HG03442 (cell line): ENCODE data around the gene EVI2B.
"Not testable (repeated sequence)": the region's sequence is repeated elsewhere in the genome, so short reads cannot be mapped to it uniquely, and the experiment has no call there.

ENCODE experiments used
- ATAC-seq: cut with Tn5 transposase; IDR thresholded peaks from one replicate; pipeline ENCODE4 v1.9.1; 2021; ENCODE audit warnings: mild to moderate bottlenecking, moderate library complexity; ENCODE audit not compliant: unreplicated experiment

The EVI2B gene

DNA sequence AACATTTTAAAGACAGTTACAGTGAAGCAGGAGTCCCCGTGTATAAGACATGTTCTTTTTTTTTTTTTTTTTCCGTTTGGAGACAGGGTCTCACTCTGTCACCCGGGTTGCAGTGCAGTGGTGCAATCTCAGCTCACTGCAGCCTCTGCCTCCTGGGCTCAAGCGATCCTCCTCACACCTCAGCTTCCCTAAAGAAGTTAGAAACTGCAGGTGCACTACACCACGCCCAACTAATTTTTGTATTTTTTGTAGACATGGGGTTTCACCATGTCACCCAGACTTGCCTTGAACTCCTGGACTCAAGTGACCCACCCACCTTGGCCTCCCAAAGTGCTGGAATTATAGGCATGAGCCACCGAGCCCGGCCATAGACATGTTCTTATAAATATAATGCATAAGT lies 3.0 kb downstream of the EVI2B start:
- no peak for ATAC-seq

DNA sequence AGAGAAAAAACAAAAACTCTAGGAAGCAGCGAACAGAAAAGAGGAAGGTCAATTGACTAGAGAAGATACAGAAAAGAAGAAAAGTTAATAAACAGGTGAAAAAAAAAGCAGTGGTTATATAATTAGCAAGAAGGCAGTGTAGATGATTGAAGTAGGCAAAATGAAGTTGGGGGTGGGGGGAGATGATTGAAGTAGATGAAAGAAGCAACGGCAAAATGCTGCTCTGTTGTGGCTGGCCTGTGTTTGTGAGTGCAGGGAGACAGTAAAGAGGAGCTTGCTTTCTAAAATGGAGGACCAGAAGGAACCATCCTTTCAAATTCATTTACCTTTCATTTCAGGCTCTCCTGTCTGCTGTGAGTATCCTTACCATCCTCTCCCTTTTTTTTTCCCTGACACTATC lies 3.6 kb downstream of the EVI2B start:
- ATAC-seq, result no peak

DNA sequence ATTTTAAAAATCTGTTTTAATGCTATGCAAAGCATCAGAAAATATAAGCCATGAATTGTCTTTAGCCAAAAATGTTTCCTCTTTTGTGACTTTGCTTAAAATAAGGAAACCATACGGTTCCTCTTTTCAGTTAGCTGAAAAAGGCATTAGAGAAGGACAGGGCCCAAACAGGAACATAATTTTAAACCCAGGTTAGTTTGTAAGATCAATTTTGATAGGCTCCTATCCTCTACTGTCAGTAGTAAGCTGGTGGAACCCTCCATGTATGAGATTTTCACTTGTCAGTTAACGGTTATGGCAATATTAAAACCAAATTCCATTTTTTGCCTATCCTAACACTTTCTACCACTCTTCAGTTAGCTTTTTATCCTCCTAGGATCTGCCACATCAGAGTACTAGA lies 4.3 kb downstream of the EVI2B start:
- ATAC-seq, result no peak

DNA sequence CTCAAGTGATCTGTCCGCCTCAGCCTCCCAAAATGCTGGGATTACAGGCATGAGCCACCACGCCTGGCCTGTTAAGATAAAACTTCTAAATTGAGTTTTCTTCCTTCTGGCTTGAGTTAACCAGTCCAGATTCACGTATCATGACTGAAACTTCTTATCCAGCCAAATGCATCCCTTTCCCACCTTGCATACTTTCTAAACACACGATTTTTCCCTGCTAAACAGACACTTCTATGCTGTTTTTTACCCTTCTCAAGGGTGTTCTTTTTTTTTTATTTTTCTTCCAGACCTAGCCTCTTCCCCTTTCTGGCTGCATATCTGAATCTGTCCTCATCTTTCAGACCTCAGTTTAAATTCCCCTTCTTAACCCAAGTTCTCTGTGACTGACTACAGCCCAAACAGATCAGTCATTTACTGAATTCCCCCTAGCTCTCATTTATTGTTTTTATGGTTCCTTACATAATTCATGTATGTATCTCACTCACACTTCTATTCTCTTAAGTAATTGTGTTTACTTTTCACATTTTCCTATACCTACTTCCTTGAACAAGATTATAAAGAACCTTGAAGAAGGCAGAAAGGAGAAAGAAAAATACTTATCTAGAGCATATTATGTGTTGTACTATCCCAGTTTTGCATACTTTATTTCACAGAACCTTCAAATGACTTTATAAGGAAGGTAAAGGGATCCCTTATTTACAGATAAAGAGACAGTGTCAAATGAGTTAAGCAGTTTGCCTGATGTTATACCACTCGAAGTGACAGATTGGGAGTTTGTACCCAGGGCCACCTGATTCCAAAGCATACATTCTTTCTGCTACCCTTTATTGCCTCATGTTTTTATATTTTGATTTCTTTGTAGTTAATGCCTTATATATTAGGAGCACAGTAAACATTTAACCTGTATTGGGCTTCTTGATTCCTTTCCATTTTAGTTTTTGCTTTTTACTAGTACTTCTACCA lies 5.2 kb downstream of the EVI2B start:
- no peak for ATAC-seq

DNA sequence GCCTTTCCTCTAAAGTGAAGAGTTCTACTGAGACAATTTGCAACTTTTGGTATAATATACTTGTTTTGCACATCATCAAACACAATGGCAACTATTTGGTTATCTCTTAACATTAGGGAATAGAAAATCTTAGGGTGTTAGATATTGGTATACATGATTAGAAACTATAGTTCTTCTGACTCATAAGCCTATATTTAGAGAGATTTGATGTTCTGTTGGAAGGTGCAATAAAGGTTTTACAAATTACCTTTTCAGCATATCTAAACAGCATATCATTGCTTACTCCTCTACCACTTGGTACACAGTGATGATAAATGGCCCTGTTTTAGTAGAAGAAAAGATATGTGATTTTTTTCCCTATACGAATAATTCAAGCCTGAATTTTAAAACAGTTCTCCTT lies 6.2 kb downstream of the EVI2B start:
- no peak for ATAC-seq

DNA sequence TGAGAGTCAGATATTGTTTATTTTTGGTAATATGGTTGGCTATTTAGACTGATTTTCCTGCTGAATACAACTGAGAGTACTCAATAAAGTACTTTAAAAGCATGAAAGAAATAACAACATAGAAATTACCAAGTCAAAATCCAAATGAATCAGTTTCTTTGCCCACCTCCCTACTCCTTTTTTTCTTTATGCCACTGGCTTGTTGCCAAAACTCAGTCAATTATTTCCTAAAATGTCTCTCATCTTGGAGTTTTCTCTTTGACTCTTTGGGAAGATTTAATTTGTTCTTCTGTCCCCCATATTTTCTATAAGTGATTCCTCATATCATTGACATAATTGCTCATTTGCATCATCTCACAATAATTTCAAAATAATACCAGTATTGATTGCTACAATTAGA lies 14.2 kb downstream of the EVI2B start:
- no peak for ATAC-seq

DNA sequence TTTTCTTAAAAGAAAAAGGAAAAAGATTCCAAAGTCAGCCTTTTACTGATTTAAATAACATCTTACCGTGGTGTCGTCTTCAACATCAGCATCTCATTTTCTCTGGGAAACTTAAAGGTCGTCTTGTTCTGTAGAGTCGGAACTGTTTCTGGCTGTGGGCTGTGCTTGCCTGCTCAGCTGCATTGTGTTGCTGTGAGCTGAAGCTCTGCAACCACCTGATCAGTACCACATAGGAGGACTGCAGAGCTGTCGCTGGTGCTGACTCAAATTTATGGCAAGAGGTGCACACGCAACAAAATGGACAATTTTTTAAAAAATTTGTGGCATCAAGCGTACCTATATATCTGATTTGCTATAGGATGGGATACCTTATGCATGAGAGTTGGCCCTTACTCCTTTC lies 16.8 kb downstream of the EVI2B start, which contains the start of gene OMG:
TSS of gene OMG (minus strand) at position 150 of the 400 bp plus-strand sequence. CDS start 908 bp downstream, outside the sequence.
- no peak for ATAC-seq

DNA sequence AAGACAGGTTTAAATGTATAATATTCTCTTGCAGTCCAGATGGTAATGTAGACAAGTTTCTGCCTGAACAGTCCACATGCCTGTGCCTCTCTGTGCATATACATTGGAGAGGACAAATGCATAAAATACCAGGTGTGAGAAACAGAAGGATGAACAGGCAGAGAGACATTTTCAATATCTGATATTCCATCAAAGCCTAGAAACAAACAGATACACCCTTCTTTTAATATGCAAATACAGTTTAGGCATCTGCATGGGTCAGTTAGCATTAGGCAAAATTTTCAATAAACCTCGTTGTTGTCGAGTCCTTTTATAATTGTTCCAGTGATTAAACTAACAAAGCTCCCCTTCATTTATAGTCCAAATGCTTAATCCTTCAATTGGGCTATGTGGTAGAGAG lies 17.7 kb downstream of the EVI2B start:
- ATAC-seq, result no peak

DNA sequence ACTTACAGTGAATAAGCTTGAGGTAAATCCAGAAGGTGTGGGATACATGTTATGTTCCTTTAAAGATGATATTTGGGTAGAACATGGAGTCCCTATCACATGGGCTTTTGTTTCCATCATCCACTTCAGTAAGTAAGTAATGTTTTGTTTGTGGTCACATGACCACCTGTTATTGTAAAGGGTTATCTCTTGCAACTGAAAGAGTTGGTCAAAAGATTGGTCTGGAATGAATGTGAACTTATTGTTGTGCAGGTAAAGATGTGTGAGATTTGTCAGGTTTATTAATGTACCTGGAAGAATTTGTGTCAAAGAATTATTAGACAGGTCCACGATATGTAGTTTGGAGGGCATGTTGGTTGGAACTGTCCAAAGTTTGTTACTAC lies 18.4 kb downstream of the EVI2B start:
- ATAC-seq, result no peak

DNA sequence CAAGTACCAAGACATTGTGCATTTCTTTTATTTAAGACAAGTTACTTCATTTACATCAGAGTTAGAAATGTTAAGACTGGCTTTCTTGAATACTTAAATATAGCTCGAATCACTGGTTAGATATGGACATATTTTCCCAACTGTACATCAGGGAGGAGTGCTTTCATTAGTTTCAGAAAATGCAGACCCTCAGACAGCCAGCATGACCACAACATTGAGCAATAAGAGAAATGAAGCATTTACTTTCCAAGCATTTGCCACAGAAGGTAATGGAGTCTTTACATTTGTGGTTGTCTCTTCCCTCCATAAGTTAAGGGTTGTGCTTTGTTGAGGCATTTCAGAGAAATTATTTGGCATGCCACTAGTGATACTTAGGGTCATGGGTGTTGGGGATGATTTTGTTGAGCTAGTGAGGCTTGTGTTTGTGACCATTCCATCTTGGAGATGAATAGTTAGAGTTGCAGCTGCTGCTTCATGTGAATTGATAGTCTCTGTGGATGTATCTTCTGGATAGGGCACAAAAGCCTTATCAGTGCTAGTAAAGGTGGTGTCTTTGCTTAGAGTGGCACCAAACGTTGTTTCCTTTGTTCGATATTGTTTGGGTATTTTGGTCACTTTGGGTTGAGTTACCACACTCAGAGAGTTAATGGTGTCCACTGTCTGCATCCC lies 18.9 kb downstream of the EVI2B start:
- no peak for ATAC-seq

DNA sequence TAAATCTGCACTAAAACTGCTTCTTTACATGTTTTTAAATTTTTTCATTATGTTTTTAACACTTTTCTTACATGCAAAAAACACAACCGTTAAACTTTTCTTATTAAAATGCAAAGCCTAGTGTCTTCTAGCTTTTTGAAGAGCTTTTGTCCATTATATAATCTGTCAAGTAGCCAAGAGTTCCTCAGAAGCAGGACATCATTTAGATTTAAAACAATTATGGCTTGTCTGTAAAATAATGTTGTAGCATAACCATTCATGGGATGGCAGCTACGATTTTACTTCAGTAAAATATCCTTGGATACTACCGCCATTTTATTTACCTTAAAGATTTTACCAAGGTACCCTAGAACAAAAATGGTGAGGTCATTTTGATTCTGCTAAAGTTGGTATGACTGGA lies 19.6 kb downstream of the EVI2B start:
- ATAC-seq, result no peak

DNA sequence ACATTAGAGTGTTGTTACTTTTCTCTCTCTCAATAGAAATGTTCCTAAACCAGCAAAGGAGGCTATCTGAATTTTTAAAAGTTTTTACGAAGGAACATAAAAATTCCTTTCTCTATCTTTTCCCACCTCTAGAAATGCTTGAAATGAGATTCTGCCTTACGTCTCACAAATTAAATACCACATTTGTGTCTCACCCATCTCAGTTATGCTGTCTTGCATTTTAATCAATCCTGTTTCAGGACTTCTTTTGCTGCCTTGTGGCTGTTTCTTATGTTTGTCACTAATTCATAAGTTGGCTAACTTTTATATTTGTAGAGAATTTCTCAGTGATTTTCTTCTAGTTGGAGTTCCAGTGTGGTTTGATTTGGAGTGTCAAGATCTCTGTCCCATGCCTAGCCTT lies 20.3 kb downstream of the EVI2B start:
- ATAC-seq, result no peak

DNA sequence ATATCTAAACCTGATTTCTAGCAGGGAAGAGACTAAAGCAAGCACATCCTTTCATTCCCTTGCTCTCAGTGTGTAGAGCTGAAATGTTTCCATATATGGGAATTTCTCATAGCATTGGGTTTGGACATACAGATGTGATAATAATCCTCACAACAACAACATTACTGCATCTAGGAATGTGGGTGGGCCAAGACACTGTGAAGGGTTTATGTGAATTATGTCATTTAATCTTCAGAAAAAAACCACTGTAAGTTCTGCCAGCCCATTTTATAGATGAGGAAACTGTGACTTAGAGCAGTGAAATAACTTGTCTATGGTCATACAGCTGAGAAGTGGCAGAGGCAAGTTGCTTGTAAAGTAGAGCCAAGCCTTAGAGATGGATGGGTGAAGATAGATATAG lies 22.0 kb downstream of the EVI2B start:
- no peak for ATAC-seq

DNA sequence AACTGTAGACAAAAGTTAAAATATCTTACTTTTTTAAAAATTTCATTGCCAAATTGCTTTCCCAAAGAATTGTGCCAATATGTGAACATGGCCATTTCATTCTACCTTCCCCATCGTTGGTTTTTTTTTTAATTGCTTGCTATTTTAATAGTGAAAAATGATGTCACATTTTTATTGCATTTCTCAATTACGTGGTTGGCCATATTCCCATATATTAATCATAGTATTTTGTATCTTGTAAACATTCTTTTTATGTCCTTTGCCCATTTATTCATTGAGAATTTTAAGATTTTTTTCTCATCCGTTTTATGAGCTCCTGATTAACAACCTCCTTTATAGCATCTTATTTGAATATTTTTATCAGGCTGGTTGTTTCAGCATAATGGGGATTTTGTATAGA lies 24.1 kb downstream of the EVI2B start:
- no peak for ATAC-seq

DNA sequence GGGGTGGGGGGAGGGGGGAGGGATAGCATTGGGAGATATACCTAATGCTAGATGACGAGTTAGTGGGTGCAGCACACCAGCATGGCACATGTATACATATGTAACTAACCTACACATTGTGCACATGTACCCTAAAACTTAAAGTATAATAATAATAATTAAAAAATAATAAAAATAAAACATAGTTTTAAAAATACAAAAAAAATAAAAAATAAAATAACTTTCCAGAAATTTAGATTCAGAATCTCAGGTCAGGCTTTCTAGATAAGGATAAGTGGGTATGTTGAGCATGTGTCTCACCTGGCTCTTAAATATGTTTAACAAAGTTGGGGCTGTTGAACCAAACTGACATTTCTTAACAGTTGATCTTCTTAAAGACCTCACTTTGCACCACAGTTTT lies 25.9 kb downstream of the EVI2B start:
- ATAC-seq, result not testable (repeated sequence)

DNA sequence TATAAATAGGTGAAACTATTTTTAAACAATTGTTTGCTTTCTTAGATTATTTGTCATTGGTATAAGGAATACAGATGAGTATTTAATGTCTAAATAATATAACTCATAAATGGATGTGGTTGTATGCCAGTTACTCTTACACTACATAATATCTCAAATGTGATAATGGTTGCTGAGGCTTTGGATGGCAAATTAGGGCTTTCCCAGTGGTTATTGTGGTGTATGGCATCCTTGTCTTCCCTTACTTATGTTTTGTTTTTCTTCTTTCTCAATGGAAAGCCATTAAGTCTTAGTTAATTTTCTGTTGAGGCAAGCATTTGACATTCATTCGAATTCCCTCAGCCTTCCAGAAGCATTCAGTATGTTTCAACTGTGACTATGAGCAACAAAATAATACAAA lies 27.3 kb downstream of the EVI2B start:
- no peak for ATAC-seq

DNA sequence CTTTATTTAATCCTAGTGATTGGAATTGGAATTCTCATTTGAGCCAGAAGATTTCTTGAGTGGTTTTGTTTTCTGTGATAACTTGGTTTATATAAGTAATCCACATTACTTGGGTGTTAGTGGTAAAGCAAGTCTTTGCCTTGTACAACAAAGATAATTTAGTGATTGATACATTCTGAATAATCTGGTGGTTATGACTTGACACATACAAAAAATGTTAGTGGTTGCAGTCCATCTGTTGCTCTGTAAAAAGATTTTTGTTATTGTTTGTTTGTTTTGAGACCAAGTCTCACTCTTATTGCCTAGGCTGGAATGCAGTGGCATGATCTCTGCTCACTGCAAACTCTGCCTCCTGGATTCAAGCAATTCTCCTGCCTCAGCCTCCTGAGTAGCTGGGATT lies 30.0 kb downstream of the EVI2B start:
- no peak for ATAC-seq

DNA sequence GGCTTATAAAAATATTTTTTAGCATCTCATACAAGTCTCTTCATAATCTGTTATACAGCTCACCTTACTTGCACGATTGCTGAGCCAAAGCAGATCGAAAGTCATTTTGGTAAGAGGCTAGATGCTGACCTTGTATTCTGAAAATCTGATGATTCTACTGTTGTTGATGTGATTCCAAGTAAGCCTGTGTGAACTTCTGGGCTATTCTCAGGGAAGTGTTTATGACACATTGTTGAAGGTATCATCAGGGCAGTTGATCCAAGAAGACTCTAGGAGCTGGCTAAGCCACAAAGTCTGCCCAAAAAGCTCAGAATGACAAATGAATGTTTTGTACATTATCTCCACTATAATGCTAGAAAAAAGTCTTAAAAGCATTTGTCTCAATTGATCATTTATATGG lies 32.8 kb downstream of the EVI2B start:
- no peak for ATAC-seq

DNA sequence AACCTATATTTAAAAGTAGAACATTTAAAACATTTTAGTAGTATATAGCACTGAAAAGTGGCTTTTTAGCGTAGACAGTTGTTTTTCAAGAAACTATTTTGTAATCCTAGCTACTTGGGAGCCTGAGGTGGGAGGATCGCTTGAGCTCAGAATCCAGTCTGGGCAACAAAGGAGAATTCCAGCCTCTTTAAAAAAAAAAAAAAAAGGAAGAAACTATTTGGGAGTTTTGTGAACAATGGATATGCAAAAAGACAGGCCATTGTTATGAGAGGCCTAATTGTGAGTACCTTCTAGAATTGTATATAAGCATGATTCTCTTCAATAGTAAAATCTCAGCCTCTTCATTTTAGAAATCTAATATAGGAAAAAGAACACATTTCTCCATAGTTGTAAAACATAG lies 34.5 kb downstream of the EVI2B start:
- ATAC-seq, result no peak

DNA sequence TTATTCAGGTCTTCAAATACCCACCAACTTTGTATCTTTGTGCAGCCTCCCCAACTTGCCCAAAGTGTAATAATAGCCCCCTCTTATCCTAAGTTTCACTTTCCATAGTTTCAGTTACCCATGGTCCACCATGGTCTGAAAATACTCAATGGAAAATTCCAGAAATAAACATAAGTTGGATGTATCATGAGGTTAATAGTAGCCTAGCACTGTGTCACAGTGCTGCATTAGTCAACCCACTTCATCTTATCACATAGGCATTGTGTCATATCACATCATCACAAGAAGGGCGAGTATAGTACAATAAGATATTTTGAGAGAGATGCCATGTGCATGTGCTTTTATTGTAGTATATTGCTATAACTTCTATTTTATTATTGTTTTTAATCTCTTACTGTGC lies 38.7 kb downstream of the EVI2B start:
- no peak for ATAC-seq

DNA sequence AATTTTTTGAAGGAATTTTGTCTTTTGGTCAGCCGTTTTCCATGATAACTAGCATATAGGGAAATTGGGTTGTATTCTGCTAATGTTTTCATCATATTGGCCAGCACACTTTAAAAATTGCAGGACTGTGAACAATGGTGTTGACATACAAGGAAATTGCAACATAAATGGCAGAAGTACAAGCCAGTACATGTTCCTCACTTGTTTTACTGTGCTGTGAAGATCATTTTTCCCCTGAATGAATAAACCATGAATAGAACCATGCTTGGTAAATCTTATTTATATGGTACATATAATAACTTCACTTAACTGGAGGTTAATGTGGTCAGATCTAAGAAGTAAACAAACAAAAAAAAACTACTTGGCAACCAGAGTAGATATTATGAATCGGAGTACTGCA lies 39.6 kb downstream of the EVI2B start:
- no peak for ATAC-seq

DNA sequence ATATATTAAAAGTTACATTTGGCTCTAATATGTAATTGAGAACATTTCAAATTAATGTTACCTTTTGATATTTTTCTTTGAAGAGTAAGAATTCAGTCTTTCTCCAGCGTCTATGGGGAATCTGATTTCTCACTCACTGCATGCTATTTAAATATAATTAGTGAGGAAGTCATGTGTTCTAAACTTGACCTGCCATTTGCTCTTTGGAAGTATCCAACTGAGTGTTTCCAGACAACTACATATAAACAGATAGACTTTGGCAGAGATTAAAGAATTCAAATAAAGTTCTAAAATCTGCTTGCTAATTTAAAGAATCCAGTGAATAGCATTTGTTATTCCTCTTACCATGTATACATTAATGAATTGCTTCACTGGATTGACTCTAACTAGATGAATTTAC lies 40.3 kb downstream of the EVI2B start:
- no peak for ATAC-seq
